ENCODE results near the gene KDM2B. TPM values are rescaled to one million over a fixed set of nuclear protein-coding genes. Genes with fewer than 3 reads are reported as not detected.

Gene KDM2B
- total and polyA plus RNA-seq, 2 experiments from 2014 or later, result 30.8 to 82.1 TPM

GRCh38 chr12:121430833-121431415, 149.9 kb downstream of the KDM2B start:
- Histone ChIP-seq H3K4me3 (no peak overlapping the region), H3K9me3 (ENCODE audit: low read depth) (no peaks in the 10 kb centered on the region), H3K27ac (peak overlapping the region; percentile 57), H3K36me3 (peaks cover 55% of the 10 kb centered on the region), H3K27me3 (no peaks in the 10 kb centered on the region), H3K4me1 (ENCODE audit: low read depth) (no peaks in the 10 kb centered on the region)
- TF ChIP-seq CTCF (IDR thresholded peaks at IDR 0.05; ENCODE audit: low read depth, low read length), result no peak
- no peak for DNase-seq (ENCODE audit: low read depth in 1 of 2, low spot score in 1 of 2)

- Histone ChIP-seq H3K27ac (peak overlapping the region; percentile 57), H3K9me3 (ENCODE audit: low read depth) (no peaks in the 10 kb centered on the region), H3K27me3 (no peaks in the 10 kb centered on the region), H3K4me3 (no peak overlapping the region), H3K36me3 (peaks cover 60% of the 10 kb centered on the region), H3K4me1 (ENCODE audit: low read depth) (peaks cover 5% of the 10 kb centered on the region)
- no peak for TF ChIP-seq CTCF (IDR thresholded peaks at IDR 0.05; ENCODE audit: low read depth, low read length)
- DNase-seq (ENCODE audit: low read depth in 1 of 2, low spot score in 1 of 2), result no peak
These were observed 151.9 kb downstream of the KDM2B start for GRCh38 chr12:121428883-121429282.

- H3K36me3 ChIP-seq, result peaks cover 59% of the 10 kb centered on the region
- DNase-seq (ENCODE audit: low read depth in 1 of 2, low spot score in 1 of 2), result no peak
- H3K27ac ChIP-seq, result no peak overlapping the region
- H3K27me3 ChIP-seq, result no peaks in the 10 kb centered on the region
- H3K4me1 ChIP-seq (ENCODE audit: low read depth), result peaks cover 7% of the 10 kb centered on the region
- H3K4me3 ChIP-seq, result no peak overlapping the region
- TF ChIP-seq CTCF (IDR thresholded peaks at IDR 0.05; ENCODE audit: low read depth, low read length), result no peak
- H3K9me3 ChIP-seq (ENCODE audit: low read depth), result no peaks in the 10 kb centered on the region
These were observed 153.2 kb downstream of the KDM2B start for GRCh38 chr12:121427556-121428050.

- peaks cover 7% of the 10 kb centered on the region for H3K4me1 ChIP-seq (ENCODE audit: low read depth)
- H3K27ac ChIP-seq, result peak overlapping the region; percentile 58
- H3K4me3 ChIP-seq, result no peak overlapping the region
- DNase-seq (ENCODE audit: low read depth in 1 of 2, low spot score in 1 of 2), result no peak
- H3K27me3 ChIP-seq, result no peaks in the 10 kb centered on the region
- H3K9me3 ChIP-seq (ENCODE audit: low read depth), result no peaks in the 10 kb centered on the region
- peaks cover 55% of the 10 kb centered on the region for H3K36me3 ChIP-seq
- TF ChIP-seq CTCF (IDR thresholded peaks at IDR 0.05; ENCODE audit: low read depth, low read length), result no peak
These were observed 156.2 kb downstream of the KDM2B start for GRCh38 chr12:121424624-121424975.

GRCh38 chr12:121423682-121424623, 156.9 kb downstream of the KDM2B start:
- Histone ChIP-seq H3K9me3 (ENCODE audit: low read depth) (no peaks in the 10 kb centered on the region), H3K4me1 (ENCODE audit: low read depth) (peaks cover 7% of the 10 kb centered on the region), H3K4me3 (no peak overlapping the region), H3K27ac (peak overlapping the region; percentile 58), H3K27me3 (no peaks in the 10 kb centered on the region), H3K36me3 (peaks cover 52% of the 10 kb centered on the region)
- no peak for TF ChIP-seq CTCF (IDR thresholded peaks at IDR 0.05; ENCODE audit: low read depth, low read length)
- peak in 1 of 2 donors; percentile 49 for DNase-seq (ENCODE audit: low read depth in 1 of 2, low spot score in 1 of 2)

Data from cardiac muscle cell (in vitro differentiated cells and primary cell).